Mesodermal cell (in vitro differentiated cells): ENCODE measurements around the gene PCNX2.

Experiments
- H3K27ac ChIP-seq: 2 replicates; pipeline ENCODE4 v1.7.0; 2013; ENCODE audit warnings: mild to moderate bottlenecking, low read depth, low read length, moderate library complexity; ENCODE audit not compliant: severe bottlenecking
- H3K36me3 ChIP-seq: 2 replicates; pipeline ENCODE4 v1.7.1; 2013; ENCODE audit warnings: mild to moderate bottlenecking, low read length, moderate library complexity; ENCODE audit not compliant: control insufficient read depth, insufficient read depth
- H3K4me1 ChIP-seq: one replicate; pipeline ENCODE4 v1.7.1; 2013; ENCODE audit warnings: mild to moderate bottlenecking, low read length; ENCODE audit not compliant: insufficient read depth, control insufficient read depth, poor library complexity, severe bottlenecking
- H3K4me3 ChIP-seq: 2 replicates; pipeline ENCODE4 v1.7.0; 2013; ENCODE audit warnings: low read length, control low read depth, mild to moderate bottlenecking; ENCODE audit not compliant: insufficient read depth, poor library complexity, severe bottlenecking; ENCODE audit errors: extremely low read depth
- H3K9me3 ChIP-seq: 2 replicates; pipeline ENCODE4 v1.7.1; 2013; ENCODE audit warnings: mild to moderate bottlenecking, low read length, moderate library complexity; ENCODE audit not compliant: control insufficient read depth
- WGBS, 2 experiments: methylation state at CpG; one replicate each; pipeline ENCODE4 v1.1.5; 2013; ENCODE audit warnings: missing lambda C conversion rate in 2 of 2; ENCODE audit not compliant: insufficient coverage in 2 of 2; 5-methylcytosine and 5-hydroxymethylcytosine counted together

Gene PCNX2

GRCh38 chr1:233216009-233216408 is 79.5 kb downstream of the PCNX2 start:
- Histone ChIP-seq H3K36me3 (peaks cover 11% of the 10 kb centered on the region), H3K27ac (no peak overlapping the region), H3K4me1 (peaks cover 9% of the 10 kb centered on the region), H3K4me3 (no peak overlapping the region), H3K9me3 (no peaks in the 10 kb centered on the region)
- WGBS, 2 experiments = 82 to 100% methylated on average over 4 of the region's 4 CpGs

- peaks cover 7% of the 10 kb centered on the region for H3K36me3 ChIP-seq
- no peak overlapping the region for H3K4me3 ChIP-seq
- 100% methylated on average over 1 of the region's 3 CpGs; no CpG with 5 or more reads in 1 of the 2 experiments for WGBS, 2 experiments
- no peak overlapping the region for H3K27ac ChIP-seq
- peaks cover 9% of the 10 kb centered on the region for H3K4me1 ChIP-seq
- H3K9me3 ChIP-seq = no peaks in the 10 kb centered on the region
These were observed 80.3 kb downstream of the PCNX2 start for GRCh38 chr1:233215135-233215760.

GRCh38 chr1:233211595-233211994 is 83.9 kb downstream of the PCNX2 start:
- Histone ChIP-seq H3K27ac (no peak overlapping the region), H3K4me3 (no peak overlapping the region), H3K4me1 (peaks cover 9% of the 10 kb centered on the region), H3K36me3 (peaks cover 12% of the 10 kb centered on the region), H3K9me3 (no peaks in the 10 kb centered on the region)
- 98 to 100% methylated on average over 5 of the region's 5 CpGs for WGBS, 2 experiments

GRCh38 chr1:233211106-233211505 is 84.4 kb downstream of the PCNX2 start:
- H3K4me3 ChIP-seq = no peak overlapping the region
- peaks cover 9% of the 10 kb centered on the region for H3K4me1 ChIP-seq
- peaks cover 12% of the 10 kb centered on the region for H3K36me3 ChIP-seq
- WGBS, 2 experiments = 80 to 100% methylated on average over 1 of the region's 1 CpG
- no peaks in the 10 kb centered on the region for H3K9me3 ChIP-seq
- no peak overlapping the region for H3K27ac ChIP-seq

GRCh38 chr1:233209481-233209880 is 86.0 kb downstream of the PCNX2 start:
- no CpG with 5 or more reads among the region's 2 CpGs for WGBS, 2 experiments
- Histone ChIP-seq H3K4me3 (no peak overlapping the region), H3K4me1 (peaks cover 9% of the 10 kb centered on the region), H3K9me3 (no peaks in the 10 kb centered on the region), H3K27ac (no peak overlapping the region), H3K36me3 (peaks cover 12% of the 10 kb centered on the region)

- no peak overlapping the region for H3K4me3 ChIP-seq
- H3K4me1 ChIP-seq = peaks cover 9% of the 10 kb centered on the region
- H3K9me3 ChIP-seq = no peaks in the 10 kb centered on the region
- H3K36me3 ChIP-seq = peaks cover 12% of the 10 kb centered on the region
- no peak overlapping the region for H3K27ac ChIP-seq
These were observed 86.8 kb downstream of the PCNX2 start for GRCh38 chr1:233208687-233209086.

GRCh38 chr1:233197940-233198339 is 97.6 kb downstream of the PCNX2 start:
- H3K4me3 ChIP-seq = no peak overlapping the region
- H3K4me1 ChIP-seq = peaks cover 23% of the 10 kb centered on the region
- H3K9me3 ChIP-seq = peaks cover 5% of the 10 kb centered on the region
- H3K36me3 ChIP-seq = peaks cover 15% of the 10 kb centered on the region
- no CpG with 5 or more reads among the region's 2 CpGs for WGBS, 2 experiments
- no peak overlapping the region for H3K27ac ChIP-seq

- Histone ChIP-seq H3K4me1 (peaks cover 7% of the 10 kb centered on the region), H3K27ac (no peak overlapping the region), H3K9me3 (peaks cover 5% of the 10 kb centered on the region), H3K36me3 (peaks cover 10% of the 10 kb centered on the region), H3K4me3 (no peak overlapping the region)
- no CpG with 5 or more reads among the region's 3 CpGs for WGBS, 2 experiments
These were observed 101.8 kb downstream of the PCNX2 start for GRCh38 chr1:233193741-233194140.

GRCh38 chr1:233190987-233191386 is 104.5 kb downstream of the PCNX2 start:
- WGBS, 2 experiments = 98 to 100% methylated on average over 4 of the region's 5 CpGs
- H3K36me3 ChIP-seq = peaks cover 3% of the 10 kb centered on the region
- no peaks in the 10 kb centered on the region for H3K4me1 ChIP-seq
- peaks cover 5% of the 10 kb centered on the region for H3K9me3 ChIP-seq
- no peak overlapping the region for H3K4me3 ChIP-seq
- no peak overlapping the region for H3K27ac ChIP-seq

GRCh38 chr1:233189526-233189925 is 106.0 kb downstream of the PCNX2 start:
- Histone ChIP-seq H3K27ac (no peak overlapping the region), H3K4me1 (no peaks in the 10 kb centered on the region), H3K9me3 (no peaks in the 10 kb centered on the region), H3K4me3 (no peak overlapping the region), H3K36me3 (peaks cover 3% of the 10 kb centered on the region)
- 100% methylated on average over 1 of the region's 3 CpGs; no CpG with 5 or more reads in 1 of the 2 experiments for WGBS, 2 experiments

GRCh38 chr1:233188061-233188460 is 107.5 kb downstream of the PCNX2 start:
- Histone ChIP-seq H3K4me3 (no peak overlapping the region), H3K4me1 (peaks cover 12% of the 10 kb centered on the region), H3K9me3 (no peaks in the 10 kb centered on the region), H3K27ac (no peak overlapping the region), H3K36me3 (peaks cover 3% of the 10 kb centered on the region)
- 86 to 88% methylated on average over 4 of the region's 4 CpGs for WGBS, 2 experiments
